GM19193 (cell line): ENCODE results near the gene HARBI1.

Source experiments
- POLR2A ChIP-seq: IDR thresholded peaks from 4 replicates; pipeline ENCODE4 v1.6.1; 2011; ENCODE audit not compliant: insufficient read depth, insufficient read length; ENCODE audit errors: extremely low read depth

The HARBI1 gene

DNA sequence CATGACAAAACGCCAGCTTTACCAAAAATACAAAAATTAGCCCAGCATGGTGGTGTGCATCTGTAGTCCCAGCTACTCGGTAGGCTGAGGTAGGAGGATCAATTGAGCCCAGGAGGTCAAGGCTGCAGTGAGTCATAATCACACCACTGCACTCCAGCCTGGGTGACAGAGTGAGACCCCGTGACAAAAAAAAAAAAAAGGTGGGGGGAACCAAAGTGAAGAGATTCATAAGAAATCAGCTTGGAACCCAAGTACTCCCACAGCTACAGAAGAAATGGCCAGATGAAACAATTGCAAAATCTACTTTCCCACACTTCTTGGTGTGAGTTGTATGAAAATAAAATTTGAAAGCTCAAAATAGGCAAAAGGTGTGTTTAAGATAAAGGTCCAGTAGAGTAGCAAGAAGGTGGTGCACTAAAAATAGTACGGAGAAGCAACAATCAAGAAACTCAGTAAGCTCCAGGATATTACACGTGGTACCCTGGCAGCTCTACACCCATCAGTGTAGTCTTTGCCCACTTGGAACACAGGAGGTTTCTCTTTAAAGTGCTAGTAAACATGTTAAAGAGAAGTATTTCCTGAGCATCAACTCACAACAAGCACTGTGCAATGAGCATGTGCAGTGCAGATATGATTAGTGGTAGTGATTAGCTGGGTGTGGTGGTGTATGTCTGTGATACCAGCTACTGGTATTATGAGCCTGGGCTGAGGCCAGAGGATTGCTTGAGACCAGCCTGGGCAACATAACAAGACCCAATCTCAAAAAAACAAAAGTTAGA lies 5.3 kb downstream of the HARBI1 start:
- no peak for TF ChIP-seq POLR2A

- TF ChIP-seq POLR2A = no peak
These were observed 7.6 kb downstream of the HARBI1 start for GRCh38 chr11:46609386-46609785.

- no peak for TF ChIP-seq POLR2A
These were observed 9.5 kb downstream of the HARBI1 start for GRCh38 chr11:46607516-46607915.

GRCh38 chr11:46604796-46605195 lies 12.2 kb downstream of the HARBI1 start:
- no peak for TF ChIP-seq POLR2A

DNA sequence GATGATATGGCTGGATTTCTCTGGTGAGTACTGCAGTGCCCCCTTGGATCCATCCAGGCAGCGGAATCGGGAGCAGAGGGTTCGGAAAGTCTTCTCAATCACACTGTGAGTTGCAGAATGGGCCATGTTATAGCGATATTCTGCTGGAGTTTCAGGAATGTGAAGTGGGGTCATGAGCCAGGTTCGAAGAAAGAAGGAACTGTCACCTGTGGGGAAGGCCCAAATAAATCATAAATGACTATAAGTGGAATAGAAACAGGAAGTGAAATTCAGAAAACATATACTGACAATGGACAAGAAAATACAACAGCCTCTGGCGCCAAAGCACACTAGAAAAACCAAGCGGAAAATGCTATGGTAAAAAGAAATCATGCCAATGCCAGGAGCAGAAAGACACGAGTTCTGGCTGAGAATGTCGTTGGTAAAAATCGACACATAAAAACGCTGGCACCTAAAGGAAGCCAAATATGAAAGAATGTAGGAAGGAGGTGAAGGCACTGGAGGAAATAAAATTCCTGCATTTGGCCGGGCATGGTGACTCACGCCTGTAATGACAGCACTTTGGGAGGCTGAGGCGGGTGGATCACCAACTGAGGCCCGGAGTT lies 13.2 kb downstream of the HARBI1 start:
- no peak for TF ChIP-seq POLR2A

DNA sequence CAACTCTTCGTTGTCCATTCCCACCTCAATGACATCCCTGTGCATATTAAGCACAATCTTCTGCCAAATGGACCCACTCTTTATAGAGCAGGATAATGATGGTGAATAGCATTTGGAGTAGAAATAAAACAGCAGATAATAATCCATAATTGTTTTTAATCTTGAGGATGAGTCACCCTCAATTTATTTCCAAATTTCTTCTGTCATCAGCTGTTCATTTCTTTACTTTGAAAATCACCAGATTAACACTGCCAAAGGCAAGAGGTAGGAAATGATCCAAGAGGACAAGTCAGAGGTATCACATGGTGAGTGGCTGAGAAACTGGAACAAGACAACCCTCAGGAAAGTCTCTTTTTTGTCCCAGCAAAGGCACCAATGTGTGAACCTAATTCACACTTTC lies 15.9 kb downstream of the HARBI1 start:
- TF ChIP-seq POLR2A = no peak

DNA sequence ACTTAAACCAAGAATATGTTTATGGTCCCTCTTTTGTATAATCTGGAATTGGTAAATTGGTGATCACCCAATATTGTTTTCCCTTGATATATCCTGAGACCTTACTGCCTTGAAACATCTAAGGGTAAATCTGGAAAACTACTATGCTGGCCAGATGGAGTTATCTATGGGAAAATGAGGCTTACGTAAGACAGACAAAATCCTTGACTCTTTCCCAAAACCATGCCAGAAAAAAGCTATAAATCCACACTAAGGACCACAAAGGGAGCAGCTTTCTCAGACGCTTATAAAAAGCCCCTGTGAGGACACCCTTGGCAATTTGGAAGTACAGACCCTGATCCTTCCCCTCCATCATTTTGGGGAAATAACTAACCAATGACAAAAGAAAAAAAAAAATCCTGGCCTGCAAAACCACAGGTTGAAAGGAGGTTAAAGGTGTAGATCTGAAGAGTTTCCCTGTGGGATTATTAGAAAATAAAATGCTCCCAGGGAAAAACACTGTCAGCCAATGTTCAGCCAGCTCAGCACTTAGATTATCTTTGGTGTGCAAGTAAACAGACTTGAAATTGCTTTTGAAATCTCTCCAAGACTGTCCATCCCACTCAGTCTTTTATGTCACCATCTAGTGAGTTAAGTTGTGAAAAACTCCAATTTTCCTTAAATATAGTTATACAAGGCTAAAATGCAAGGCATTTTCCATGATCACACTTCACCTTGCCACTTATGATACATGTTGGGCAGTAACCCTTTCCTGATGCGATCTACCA lies 16.6 kb downstream of the HARBI1 start:
- TF ChIP-seq POLR2A = no peak

DNA sequence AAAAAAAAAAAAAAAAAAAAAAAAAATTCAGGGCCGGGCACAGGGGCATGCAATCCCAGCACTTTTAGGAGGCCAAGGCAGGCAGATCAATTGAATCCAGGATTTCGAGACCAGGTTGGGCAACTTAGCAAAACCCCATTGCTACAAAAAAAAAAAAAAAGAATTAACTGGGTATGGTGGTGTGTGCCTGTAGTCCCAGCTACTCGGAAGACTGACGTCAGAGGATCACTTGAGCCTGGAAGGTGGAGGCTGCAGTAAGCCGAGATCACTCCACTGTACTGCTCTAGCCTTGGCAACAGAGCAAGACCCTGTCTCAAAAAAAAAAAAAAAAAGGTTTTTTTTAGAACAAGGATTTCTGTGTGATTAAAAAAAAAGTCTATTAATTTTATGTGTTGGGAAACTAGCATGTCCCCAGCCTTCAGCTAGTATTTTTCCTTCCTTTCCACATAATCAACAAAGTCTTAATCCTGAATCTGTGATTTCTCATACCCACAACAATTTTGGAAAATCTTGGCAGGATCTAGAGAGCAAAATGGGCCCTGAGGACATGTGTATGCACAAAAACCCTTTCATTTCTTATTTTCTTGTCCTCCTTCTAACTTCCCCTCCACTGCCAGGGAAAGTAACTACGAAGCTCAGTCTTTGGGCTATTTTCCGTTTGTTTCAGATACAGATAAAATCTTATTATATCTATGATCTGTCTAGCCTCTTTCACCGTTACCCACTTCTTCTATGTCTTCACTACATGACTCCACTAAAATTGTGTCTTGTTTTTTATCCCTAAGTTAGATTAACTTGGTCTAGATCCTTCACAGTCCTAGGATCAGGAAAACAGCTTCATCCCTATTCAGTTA lies 17.5 kb downstream of the HARBI1 start:
- TF ChIP-seq POLR2A = no peak

DNA sequence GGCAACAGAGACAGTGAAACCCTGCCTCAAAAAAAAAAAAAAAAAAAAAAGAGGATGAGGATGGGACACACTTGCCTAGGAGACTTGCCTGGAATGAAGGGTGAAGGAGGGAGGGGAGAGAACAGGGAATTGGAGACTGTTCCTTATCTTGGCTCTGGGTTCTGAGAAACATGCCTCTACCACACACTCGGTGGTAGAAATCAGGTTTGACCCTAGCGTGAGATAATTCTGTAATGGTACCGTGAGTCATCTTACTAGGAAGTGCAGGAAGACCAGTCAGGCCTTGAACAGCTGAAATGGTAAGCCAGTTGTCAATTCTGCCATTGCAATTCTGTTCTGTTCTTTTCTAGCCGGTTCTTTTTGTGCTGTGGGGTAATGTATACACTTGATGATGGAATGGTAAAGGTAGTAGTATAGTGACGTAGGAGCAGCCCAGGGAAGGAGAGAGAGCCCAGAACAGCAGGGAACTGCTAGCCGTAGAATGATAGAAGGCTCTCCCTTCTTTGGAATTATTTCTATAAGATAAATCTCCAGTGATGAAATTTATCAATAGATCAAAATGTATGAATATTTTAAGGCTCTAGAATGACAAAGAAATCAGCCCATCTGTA lies 19.3 kb downstream of the HARBI1 start:
- no peak for TF ChIP-seq POLR2A

GRCh38 chr11:46597155-46597554 lies 19.9 kb downstream of the HARBI1 start:
- no peak for TF ChIP-seq POLR2A

DNA sequence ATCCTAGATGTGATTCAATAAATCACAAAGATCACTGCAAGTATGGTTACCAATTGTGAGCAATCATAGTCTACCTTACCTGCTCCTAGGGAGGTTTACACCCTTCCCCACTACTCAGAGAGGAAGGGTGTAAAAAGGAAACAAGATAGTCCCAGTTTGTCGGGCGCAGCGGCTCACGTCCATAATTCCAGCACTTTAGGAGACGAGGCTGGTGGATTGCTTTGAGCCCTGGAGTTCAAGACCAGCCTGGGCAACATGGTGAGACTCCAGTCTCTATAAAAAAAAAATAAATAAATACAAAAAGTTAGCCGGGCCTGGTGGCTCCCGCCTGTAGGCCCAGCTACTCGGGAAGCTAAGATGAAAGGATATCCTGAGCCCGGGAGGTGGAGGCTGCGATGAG lies 22.2 kb downstream of the HARBI1 start:
- TF ChIP-seq POLR2A = no peak

DNA sequence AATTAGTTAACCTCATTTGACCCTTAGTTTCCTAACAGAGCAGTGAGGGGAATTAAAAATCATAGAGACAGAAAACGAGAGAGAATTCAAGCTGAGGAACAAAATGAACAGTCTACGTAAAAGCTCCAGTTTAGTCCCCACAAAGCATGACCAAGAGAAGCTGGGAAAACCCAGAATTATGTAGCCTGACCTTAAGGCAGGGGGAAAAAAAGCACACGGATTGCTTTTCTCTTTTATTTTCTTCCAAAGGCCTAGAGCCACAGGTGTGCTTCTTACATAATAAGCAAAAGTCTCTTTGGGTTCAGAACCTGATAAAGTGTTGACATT lies 22.7 kb downstream of the HARBI1 start:
- no peak for TF ChIP-seq POLR2A

DNA sequence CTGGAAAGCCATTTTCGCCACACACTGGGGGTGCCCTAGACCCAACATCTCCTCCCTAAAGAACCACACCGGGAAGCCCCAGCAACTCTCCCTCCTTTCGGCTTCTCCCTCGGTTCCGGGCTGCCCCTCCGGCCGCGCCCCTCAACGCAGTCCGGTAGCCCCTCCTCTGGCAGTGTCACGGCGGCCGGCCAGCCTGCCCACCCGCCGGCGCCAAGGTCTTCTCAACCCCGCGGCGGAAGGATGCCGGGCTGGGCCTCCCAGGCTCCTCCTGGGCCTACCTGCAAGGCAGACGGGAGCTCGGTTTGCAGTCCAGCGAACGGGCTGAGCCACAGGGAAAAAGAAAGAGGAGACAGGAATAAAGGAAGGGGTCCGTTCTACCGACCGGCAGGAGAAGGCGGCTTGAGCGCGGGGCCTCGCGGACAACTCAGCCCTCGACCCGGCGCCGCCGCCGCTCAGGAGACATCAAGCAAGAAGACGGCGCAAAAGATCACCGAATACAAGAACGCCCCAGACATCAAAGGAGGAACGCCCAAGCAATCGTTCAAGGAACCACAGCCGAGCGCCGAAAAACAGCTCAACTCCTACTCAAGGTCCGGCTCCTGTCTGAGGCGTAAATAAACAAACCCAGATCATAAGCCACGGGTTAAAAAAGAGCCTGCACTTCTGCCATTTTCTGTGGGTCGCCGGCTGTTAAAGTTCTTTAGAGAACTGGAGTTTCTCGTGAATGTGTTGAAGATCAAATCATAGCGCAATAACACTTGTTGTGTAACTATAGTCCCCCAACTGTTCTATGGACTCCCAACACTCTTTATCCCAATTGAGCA lies 23.3 kb downstream of the HARBI1 start, which contains the start of gene AMBRA1:
Gene AMBRA1 (minus strand): TSS at position 474 of the 824 bp plus-strand sequence. CDS start 45,643 bp downstream, outside the sequence.
- TF ChIP-seq POLR2A = peak; percentile 79
